IMR-90 (cell line): ENCODE results near the gene MTAP. TPM values are rescaled to one million over a fixed set of nuclear protein-coding genes. Genes with fewer than 3 reads are reported as not detected.

ENCODE experiments used
- ATAC-seq: fragments of 200-7000 bp; cut with Tn5 transposase; 2 replicates; pipeline ENCODE4 v1.9.1; 2020; ENCODE audit warnings: low read depth, mild to moderate bottlenecking, moderate library complexity
- BruUV-seq: library from RNA; stranded (reverse); fragments of 400-500 nt; replicated peaks from 2 replicates; lab custom pipeline; 2021; lab: Mats Ljungman, UMichigan
- CTCF ChIA-PET: fragments of 300-600 bp; formaldehyde crosslinking; extraction: SDS; loops from one replicate; lab custom pipeline; 2021; ENCODE audit warnings: antibody characterized with exemption; lab: Yijun Ruan, JAX
- POLR2A ChIA-PET: fragments of 300-600 bp; sonication (Branson Sonifier 250); formaldehyde crosslinking; loops from one replicate; lab custom pipeline; 2022; ENCODE audit warnings: antibody characterized with exemption; ENCODE audit not compliant: unreplicated experiment; lab: Charles Lee
- DNase-seq: peaks from one replicate; pipeline ENCODE4 v3.0.0; 2013
- H2AFZ ChIP-seq: replicated peaks from 2 replicates; pipeline ENCODE3; 2013; ENCODE audit warnings: low read length, mild to moderate bottlenecking; ENCODE audit not compliant: poor library complexity
- H2AK5ac ChIP-seq: 2 replicates; pipeline ENCODE4 v1.6.1; 2013; ENCODE audit warnings: low read depth, low read length, inconsistent platforms
- H2AK9ac ChIP-seq: replicated peaks from 2 replicates; pipeline ENCODE3; 2013; ENCODE audit warnings: mild to moderate bottlenecking, low read depth, low read length, moderate library complexity; ENCODE audit not compliant: poor library complexity
- H2BK120ac ChIP-seq: 2 replicates; pipeline ENCODE4 v1.6.1; 2013; ENCODE audit warnings: low read depth, low read length, inconsistent platforms
- H2BK15ac ChIP-seq: 3 replicates; pipeline ENCODE4 v1.6.1; 2013; ENCODE audit warnings: low read depth, low read length, inconsistent platforms
- H2BK20ac ChIP-seq: 2 replicates; pipeline ENCODE4 v1.6.1; 2013; ENCODE audit warnings: low read depth, mild to moderate bottlenecking, inconsistent platforms, low read length, moderate library complexity
- H2BK5ac ChIP-seq: 2 replicates; pipeline ENCODE4 v1.6.1; 2013; ENCODE audit warnings: mild to moderate bottlenecking, low read depth, low read length, inconsistent platforms; ENCODE audit not compliant: poor library complexity, severe bottlenecking
- H3K14ac ChIP-seq: replicated peaks from 2 replicates; pipeline ENCODE4 v1.6.1; 2013; ENCODE audit warnings: low read depth, low read length, inconsistent platforms
- H3K18ac ChIP-seq: 2 replicates; pipeline ENCODE4 v1.6.1; 2013; ENCODE audit warnings: low read depth, low read length, control low read depth
- H3K23ac ChIP-seq: 2 replicates; pipeline ENCODE4 v1.6.1; 2013; ENCODE audit warnings: low read depth, low read length, inconsistent platforms
- H3K27ac ChIP-seq: 2 replicates; pipeline ENCODE4 v1.5.1; 2013; ENCODE audit warnings: mild to moderate bottlenecking, control low read depth, low read length; ENCODE audit not compliant: insufficient read depth
- H3K27me3 ChIP-seq: 2 replicates; pipeline ENCODE4 v1.6.1; 2013; ENCODE audit warnings: low read length; ENCODE audit not compliant: control insufficient read depth, insufficient read depth
- H3K36me3 ChIP-seq: 2 replicates; pipeline ENCODE4 v1.6.1; 2013; ENCODE audit warnings: low read length, mixed read lengths; ENCODE audit not compliant: control insufficient read depth, insufficient read depth
- H3K4ac ChIP-seq: 2 replicates; pipeline ENCODE4 v1.6.1; 2013; ENCODE audit warnings: low read depth, low read length, inconsistent platforms
- H3K4me1 ChIP-seq: 2 replicates; pipeline ENCODE4 v1.6.1; 2013; ENCODE audit warnings: low read length, mixed read lengths; ENCODE audit not compliant: control insufficient read depth, insufficient read depth
- H3K4me2 ChIP-seq: 2 replicates; pipeline ENCODE4 v1.6.1; 2013; ENCODE audit warnings: low read depth, mild to moderate bottlenecking, control low read depth, low read length, moderate library complexity
- H3K4me3 ChIP-seq: 2 replicates; pipeline ENCODE4 v1.5.1; 2013; ENCODE audit warnings: low read depth, mild to moderate bottlenecking, control low read depth, low read length, moderate library complexity; ENCODE audit not compliant: insufficient read depth
- H3K56ac ChIP-seq: 2 replicates; pipeline ENCODE4 v1.6.1; 2013; ENCODE audit warnings: low read length, inconsistent platforms; ENCODE audit not compliant: insufficient read depth; ENCODE audit errors: extremely low read depth
- H3K79me1 ChIP-seq, 2 experiments: 2 replicates each; pipeline ENCODE4 v1.6.1; 2013; ENCODE audit warnings: low read length in 2 of 2, inconsistent platforms in 1 of 2, low read depth in 1 of 2
- H3K9ac ChIP-seq: 2 replicates; pipeline ENCODE4 v1.6.1; 2013; ENCODE audit warnings: low read depth, low read length, control low read depth
- H3K9me1 ChIP-seq: 2 replicates; pipeline ENCODE4 v1.6.1; 2013; ENCODE audit warnings: low read length, inconsistent platforms; ENCODE audit not compliant: insufficient read depth
- H3K9me3 ChIP-seq: 2 replicates; pipeline ENCODE4 v1.6.1; 2013; ENCODE audit warnings: low read length; ENCODE audit not compliant: control insufficient read depth, insufficient read depth
- H4K20me1 ChIP-seq: 2 replicates; pipeline ENCODE4 v1.6.1; 2013; ENCODE audit warnings: low read length, inconsistent platforms; ENCODE audit not compliant: insufficient read depth
- H4K5ac ChIP-seq: 2 replicates; pipeline ENCODE4 v1.6.1; 2013; ENCODE audit warnings: mild to moderate bottlenecking, low read depth, low read length, control low read depth
- H4K8ac ChIP-seq, 2 experiments: 2 replicates each; pipeline ENCODE4 v1.6.1; 2013; ENCODE audit warnings: low read depth in 2 of 2, low read length in 2 of 2, control low read depth in 1 of 2, inconsistent platforms in 1 of 2
- H4K91ac ChIP-seq: 2 replicates; pipeline ENCODE4 v1.6.1; 2013; ENCODE audit warnings: low read depth, low read length, inconsistent platforms; ENCODE audit not compliant: insufficient read depth
- CEBPB ChIP-seq: IDR thresholded peaks from 2 replicates; pipeline ENCODE4 v1.6.1; 2012; ENCODE audit warnings: low read depth, low read length, improper control_type of control experiment
- MAFK ChIP-seq: IDR thresholded peaks from 2 replicates; pipeline ENCODE4 v1.6.1; 2012; ENCODE audit warnings: low read depth, low read length, improper control_type of control experiment
- MXI1 ChIP-seq: IDR thresholded peaks from 2 replicates; pipeline ENCODE4 v1.6.1; 2012; ENCODE audit warnings: low read depth, mild to moderate bottlenecking, low read length, moderate library complexity, borderline replicate concordance
- NFE2L2 ChIP-seq: fragments of 150-350 bp; IDR thresholded peaks from 2 replicates; pipeline ENCODE4 v1.6.1; 2016; ENCODE audit warnings: low read depth, mild to moderate bottlenecking, low read length
- POLR2A ChIP-seq: IDR thresholded peaks from 2 replicates; pipeline ENCODE4 v1.6.1; 2012; ENCODE audit warnings: mild to moderate bottlenecking, low read depth, low read length
- RFX5 ChIP-seq: IDR thresholded peaks from 2 replicates; pipeline ENCODE4 v1.8.0; 2012; ENCODE audit warnings: low read depth, mild to moderate bottlenecking, low read length, moderate library complexity
- WGBS, 2 experiments: methylation state at CpG; one replicate each; pipeline versions ENCODE4 v1.1.5 to v1.1.7; 2013; ENCODE audit warnings: missing lambda C conversion rate in 2 of 2; ENCODE audit not compliant: insufficient read length in 1 of 2; ENCODE audit errors: extremely low coverage in 2 of 2; 5-methylcytosine and 5-hydroxymethylcytosine counted together
- dilution Hi-C: fragments of 300-500 bp; cut with HindIII; formaldehyde crosslinking; loops from one replicate; pipeline ENCODE4 v1.14.3; 2018; ENCODE audit warnings: low sequenced_read_pairs; ENCODE audit not compliant: unreplicated experiment
- in situ Hi-C: fragments of 300-500 bp; cut with MboI; formaldehyde crosslinking; loops from 3 replicates; pipeline ENCODE4 v1.14.3; 2019; ENCODE audit warnings: low sequenced_read_pairs, inconsistent platforms, mixed read lengths
- intact Hi-C: fragments of 100-400 bp; cut with micrococcal nuclease; formaldehyde crosslinking; loops from 2 replicates; pipeline ENCODE4 v1.10.0; 2022
- polyA plus RNA-seq, 3 experiments: library from polyadenylated mRNA; depleted of rRNA; stranded (reverse); fragments of >200 nt; gene quantifications; 2 replicates each; pipeline ENCODE4 v1.2.3, GENCODE V29; 2012; ENCODE audit warnings: low replicate concordance in 1 of 3
- total RNA-seq: library from RNA; depleted of rRNA; stranded (reverse); fragments of >200 nt; gene quantifications from 2 replicates; pipeline ENCODE4 v1.2.3, GENCODE V29; 2012
- TF ChIP-seq, protein P1 (sequence below): fragments of 150-350 bp; IDR thresholded peaks from 2 replicates; pipeline ENCODE4 v1.6.1; 2017; ENCODE audit warnings: mild to moderate bottlenecking, antibody characterized with exemption, low read length, low read depth

The MTAP gene
- total and polyA plus RNA-seq, 2 of the 4 experiments (the other 2 are of a cell fraction) = 15.7 to 50.9 TPM

- Histone ChIP-seq H2BK5ac (no peak overlapping the region), H3K36me3 (no peaks in the 10 kb centered on the region), H3K4me3 (no peak overlapping the region), H3K9ac (no peak overlapping the region), H2AK5ac (no peak overlapping the region), H3K4me2 (no peak overlapping the region), H3K23ac (no peak overlapping the region), H2BK15ac (no peak overlapping the region), H2AFZ (no peak overlapping the region), H3K4me1 (peaks cover 6% of the 10 kb centered on the region; the same call in 1 of the 2 replicates), H4K91ac (no peak overlapping the region), H2AK9ac (no peak overlapping the region), H2BK20ac (no peak overlapping the region), H4K5ac (no peak overlapping the region), H3K56ac (no peak overlapping the region), H2BK120ac (no peak overlapping the region), H4K20me1 (no peaks in the 10 kb centered on the region), H3K27ac (no peak overlapping the region), H3K14ac (no peak overlapping the region), H3K79me1 (no peaks in the 10 kb centered on the region), H3K9me3 (no peaks in the 10 kb centered on the region), H3K18ac (no peak overlapping the region), H4K8ac (no peak overlapping the region), H3K27me3 (no peaks in the 10 kb centered on the region), H3K4ac (no peak overlapping the region), H3K9me1 (no peaks in the 10 kb centered on the region)
- ATAC-seq (no peak), DNase-seq (no peak)
- POLR2A ChIA-PET = no interaction called here
- intact Hi-C loops (no loop called here), dilution Hi-C loops (no loop called here), in situ Hi-C loops (no loop called here)
- WGBS, 2 experiments = no CpG with 5 or more reads among the region's 1 CpG
- TF ChIP-seq NFE2L2 = no peak
- TF ChIP-seq MAFK = no peak
- no peak for TF ChIP-seq POLR2A
- no peak for TF ChIP-seq CEBPB
- no peak for TF ChIP-seq RFX5
- TF ChIP-seq, protein P1, sequence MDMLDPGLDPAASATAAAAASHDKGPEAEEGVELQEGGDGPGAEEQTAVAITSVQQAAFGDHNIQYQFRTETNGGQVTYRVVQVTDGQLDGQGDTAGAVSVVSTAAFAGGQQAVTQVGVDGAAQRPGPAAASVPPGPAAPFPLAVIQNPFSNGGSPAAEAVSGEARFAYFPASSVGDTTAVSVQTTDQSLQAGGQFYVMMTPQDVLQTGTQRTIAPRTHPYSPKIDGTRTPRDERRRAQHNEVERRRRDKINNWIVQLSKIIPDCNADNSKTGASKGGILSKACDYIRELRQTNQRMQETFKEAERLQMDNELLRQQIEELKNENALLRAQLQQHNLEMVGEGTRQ = no peak
- TF ChIP-seq MXI1 = no peak
- CTCF ChIA-PET = no interaction called here
- no TSS peak for BruUV-seq
Measured at GRCh38 chr9:21923694-21924093, 121.3 kb downstream of the MTAP start.
